ENCODE data around the gene CFAP69.

DNA sequence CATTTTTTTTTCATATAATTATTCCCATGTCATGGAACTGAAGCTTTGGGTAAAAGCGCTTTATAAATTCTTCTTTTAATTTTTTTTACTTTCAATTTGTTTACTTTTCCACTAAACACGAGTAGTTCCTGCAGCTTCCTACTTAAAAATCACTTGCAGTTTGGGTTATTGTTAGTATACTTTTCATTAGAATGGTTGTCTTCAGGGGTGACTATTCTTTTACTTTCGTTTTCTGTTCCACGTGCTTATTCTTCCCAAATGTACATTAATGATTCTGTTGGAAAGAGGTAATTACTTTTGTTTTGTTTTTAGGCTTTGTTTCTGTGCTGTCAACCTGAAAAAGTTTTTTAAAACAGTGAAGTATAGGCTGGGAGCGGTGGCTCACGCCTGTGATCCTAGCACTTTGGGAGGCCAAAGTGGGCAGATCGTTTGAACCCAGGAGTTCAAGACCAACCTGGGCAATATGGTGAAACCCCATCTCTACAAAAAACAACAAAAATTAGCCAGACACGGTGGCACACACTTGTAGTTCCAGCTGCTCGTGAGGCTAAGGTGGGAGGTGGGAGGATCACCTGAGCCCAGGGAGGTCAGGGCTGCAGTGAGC lies 5.2 kb upstream of the CFAP69 start:
- TF ChIP-seq, protein P1, sequence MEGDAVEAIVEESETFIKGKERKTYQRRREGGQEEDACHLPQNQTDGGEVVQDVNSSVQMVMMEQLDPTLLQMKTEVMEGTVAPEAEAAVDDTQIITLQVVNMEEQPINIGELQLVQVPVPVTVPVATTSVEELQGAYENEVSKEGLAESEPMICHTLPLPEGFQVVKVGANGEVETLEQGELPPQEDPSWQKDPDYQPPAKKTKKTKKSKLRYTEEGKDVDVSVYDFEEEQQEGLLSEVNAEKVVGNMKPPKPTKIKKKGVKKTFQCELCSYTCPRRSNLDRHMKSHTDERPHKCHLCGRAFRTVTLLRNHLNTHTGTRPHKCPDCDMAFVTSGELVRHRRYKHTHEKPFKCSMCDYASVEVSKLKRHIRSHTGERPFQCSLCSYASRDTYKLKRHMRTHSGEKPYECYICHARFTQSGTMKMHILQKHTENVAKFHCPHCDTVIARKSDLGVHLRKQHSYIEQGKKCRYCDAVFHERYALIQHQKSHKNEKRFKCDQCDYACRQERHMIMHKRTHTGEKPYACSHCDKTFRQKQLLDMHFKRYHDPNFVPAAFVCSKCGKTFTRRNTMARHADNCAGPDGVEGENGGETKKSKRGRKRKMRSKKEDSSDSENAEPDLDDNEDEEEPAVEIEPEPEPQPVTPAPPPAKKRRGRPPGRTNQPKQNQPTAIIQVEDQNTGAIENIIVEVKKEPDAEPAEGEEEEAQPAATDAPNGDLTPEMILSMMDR (IDR thresholded peaks at IDR 0.05), result no peak
- TF ChIP-seq ZFX (IDR thresholded peaks at IDR 0.05; ENCODE audit: borderline replicate concordance), result no peak
